ENCODE data around the gene DNAH8.

Gene DNAH8

GRCh38 chr6:38813041-38813823 is 98.1 kb downstream of the DNAH8 start:
- H3K27me3 ChIP-seq (ENCODE audit: control insufficient read depth, insufficient read depth, low read length), result no peaks in the 10 kb centered on the region
- H3K27ac ChIP-seq (ENCODE audit: low read depth, low read length), result no peak overlapping the region
- H3K36me3 ChIP-seq (ENCODE audit: control insufficient read depth, insufficient read depth, low read length), result no peaks in the 10 kb centered on the region
- H3K9me3 ChIP-seq (ENCODE audit: control insufficient read depth, insufficient read depth, low read length), result no peaks in the 10 kb centered on the region
- H3K9ac ChIP-seq (ENCODE audit: low read depth, low read length), result no peak overlapping the region
- H3K4me1 ChIP-seq (ENCODE audit: control insufficient read depth, insufficient read depth, low read length), result no peaks in the 10 kb centered on the region
- H3K4me3 ChIP-seq (ENCODE audit: low read depth, low read length), result no peak overlapping the region

GRCh38 chr6:38814761-38815160 is 99.7 kb downstream of the DNAH8 start:
- Histone ChIP-seq H3K9ac (ENCODE audit: low read depth, low read length) (no peak overlapping the region), H3K4me1 (ENCODE audit: control insufficient read depth, insufficient read depth, low read length) (no peaks in the 10 kb centered on the region), H3K27me3 (ENCODE audit: control insufficient read depth, insufficient read depth, low read length) (no peaks in the 10 kb centered on the region), H3K36me3 (ENCODE audit: control insufficient read depth, insufficient read depth, low read length) (no peaks in the 10 kb centered on the region), H3K27ac (ENCODE audit: low read depth, low read length) (no peak overlapping the region), H3K4me3 (ENCODE audit: low read depth, low read length) (no peak overlapping the region), H3K9me3 (ENCODE audit: control insufficient read depth, insufficient read depth, low read length) (no peaks in the 10 kb centered on the region)

GRCh38 chr6:38815250-38815649 is 100.1 kb downstream of the DNAH8 start:
- no peak overlapping the region for H3K4me3 ChIP-seq (ENCODE audit: low read depth, low read length)
- H3K9me3 ChIP-seq (ENCODE audit: control insufficient read depth, insufficient read depth, low read length), result no peaks in the 10 kb centered on the region
- no peaks in the 10 kb centered on the region for H3K4me1 ChIP-seq (ENCODE audit: control insufficient read depth, insufficient read depth, low read length)
- H3K27ac ChIP-seq (ENCODE audit: low read depth, low read length), result no peak overlapping the region
- H3K9ac ChIP-seq (ENCODE audit: low read depth, low read length), result no peak overlapping the region
- H3K27me3 ChIP-seq (ENCODE audit: control insufficient read depth, insufficient read depth, low read length), result no peaks in the 10 kb centered on the region
- no peaks in the 10 kb centered on the region for H3K36me3 ChIP-seq (ENCODE audit: control insufficient read depth, insufficient read depth, low read length)

- H3K9ac ChIP-seq (ENCODE audit: low read depth, low read length), result no peak overlapping the region
- H3K27ac ChIP-seq (ENCODE audit: low read depth, low read length), result no peak overlapping the region
- no peaks in the 10 kb centered on the region for H3K27me3 ChIP-seq (ENCODE audit: control insufficient read depth, insufficient read depth, low read length)
- H3K36me3 ChIP-seq (ENCODE audit: control insufficient read depth, insufficient read depth, low read length), result no peaks in the 10 kb centered on the region
- H3K4me3 ChIP-seq (ENCODE audit: low read depth, low read length), result no peak overlapping the region
- H3K4me1 ChIP-seq (ENCODE audit: control insufficient read depth, insufficient read depth, low read length), result no peaks in the 10 kb centered on the region
- no peaks in the 10 kb centered on the region for H3K9me3 ChIP-seq (ENCODE audit: control insufficient read depth, insufficient read depth, low read length)
Observed at GRCh38 chr6:38818691-38819090, 103.6 kb downstream of the DNAH8 start.

GRCh38 chr6:38822963-38823362 is 107.9 kb downstream of the DNAH8 start:
- Histone ChIP-seq H3K4me3 (ENCODE audit: low read depth, low read length) (no peak overlapping the region), H3K9ac (ENCODE audit: low read depth, low read length) (no peak overlapping the region), H3K9me3 (ENCODE audit: control insufficient read depth, insufficient read depth, low read length) (no peaks in the 10 kb centered on the region), H3K36me3 (ENCODE audit: control insufficient read depth, insufficient read depth, low read length) (no peaks in the 10 kb centered on the region), H3K4me1 (ENCODE audit: control insufficient read depth, insufficient read depth, low read length) (no peaks in the 10 kb centered on the region), H3K27me3 (ENCODE audit: control insufficient read depth, insufficient read depth, low read length) (no peaks in the 10 kb centered on the region), H3K27ac (ENCODE audit: low read depth, low read length) (no peak overlapping the region)

- no peak overlapping the region for H3K27ac ChIP-seq (ENCODE audit: low read depth, low read length)
- H3K4me3 ChIP-seq (ENCODE audit: low read depth, low read length), result no peak overlapping the region
- H3K36me3 ChIP-seq (ENCODE audit: control insufficient read depth, insufficient read depth, low read length), result no peaks in the 10 kb centered on the region
- no peaks in the 10 kb centered on the region for H3K4me1 ChIP-seq (ENCODE audit: control insufficient read depth, insufficient read depth, low read length)
- no peaks in the 10 kb centered on the region for H3K9me3 ChIP-seq (ENCODE audit: control insufficient read depth, insufficient read depth, low read length)
- no peaks in the 10 kb centered on the region for H3K27me3 ChIP-seq (ENCODE audit: control insufficient read depth, insufficient read depth, low read length)
- no peak overlapping the region for H3K9ac ChIP-seq (ENCODE audit: low read depth, low read length)
Observed at GRCh38 chr6:38824243-38824894, 109.3 kb downstream of the DNAH8 start.

- no peak overlapping the region for H3K4me3 ChIP-seq (ENCODE audit: low read depth, low read length)
- no peaks in the 10 kb centered on the region for H3K27me3 ChIP-seq (ENCODE audit: control insufficient read depth, insufficient read depth, low read length)
- no peak overlapping the region for H3K27ac ChIP-seq (ENCODE audit: low read depth, low read length)
- no peaks in the 10 kb centered on the region for H3K4me1 ChIP-seq (ENCODE audit: control insufficient read depth, insufficient read depth, low read length)
- H3K9me3 ChIP-seq (ENCODE audit: control insufficient read depth, insufficient read depth, low read length), result no peaks in the 10 kb centered on the region
- H3K9ac ChIP-seq (ENCODE audit: low read depth, low read length), result no peak overlapping the region
- no peaks in the 10 kb centered on the region for H3K36me3 ChIP-seq (ENCODE audit: control insufficient read depth, insufficient read depth, low read length)
Observed at GRCh38 chr6:38827024-38827423, 111.9 kb downstream of the DNAH8 start.

- Histone ChIP-seq H3K36me3 (ENCODE audit: control insufficient read depth, insufficient read depth, low read length) (no peaks in the 10 kb centered on the region), H3K27me3 (ENCODE audit: control insufficient read depth, insufficient read depth, low read length) (no peaks in the 10 kb centered on the region), H3K27ac (ENCODE audit: low read depth, low read length) (no peak overlapping the region), H3K9ac (ENCODE audit: low read depth, low read length) (no peak overlapping the region), H3K4me1 (ENCODE audit: control insufficient read depth, insufficient read depth, low read length) (peaks cover 16% of the 10 kb centered on the region), H3K4me3 (ENCODE audit: low read depth, low read length) (no peak overlapping the region), H3K9me3 (ENCODE audit: control insufficient read depth, insufficient read depth, low read length) (no peaks in the 10 kb centered on the region)
Observed at GRCh38 chr6:38831865-38832264, 116.8 kb downstream of the DNAH8 start.

- no peak overlapping the region for H3K27ac ChIP-seq (ENCODE audit: low read depth, low read length)
- no peaks in the 10 kb centered on the region for H3K27me3 ChIP-seq (ENCODE audit: control insufficient read depth, insufficient read depth, low read length)
- no peak overlapping the region for H3K9ac ChIP-seq (ENCODE audit: low read depth, low read length)
- H3K9me3 ChIP-seq (ENCODE audit: control insufficient read depth, insufficient read depth, low read length), result no peaks in the 10 kb centered on the region
- H3K4me1 ChIP-seq (ENCODE audit: control insufficient read depth, insufficient read depth, low read length), result peaks cover 22% of the 10 kb centered on the region
- H3K36me3 ChIP-seq (ENCODE audit: control insufficient read depth, insufficient read depth, low read length), result no peaks in the 10 kb centered on the region
- no peak overlapping the region for H3K4me3 ChIP-seq (ENCODE audit: low read depth, low read length)
Observed at GRCh38 chr6:38833320-38833719, 118.2 kb downstream of the DNAH8 start.

- Histone ChIP-seq H3K4me1 (ENCODE audit: control insufficient read depth, insufficient read depth, low read length) (peaks cover 22% of the 10 kb centered on the region), H3K36me3 (ENCODE audit: control insufficient read depth, insufficient read depth, low read length) (no peaks in the 10 kb centered on the region), H3K27ac (ENCODE audit: low read depth, low read length) (no peak overlapping the region), H3K27me3 (ENCODE audit: control insufficient read depth, insufficient read depth, low read length) (no peaks in the 10 kb centered on the region), H3K9me3 (ENCODE audit: control insufficient read depth, insufficient read depth, low read length) (no peaks in the 10 kb centered on the region), H3K4me3 (ENCODE audit: low read depth, low read length) (no peak overlapping the region), H3K9ac (ENCODE audit: low read depth, low read length) (no peak overlapping the region)
Observed at GRCh38 chr6:38836585-38836984, 121.5 kb downstream of the DNAH8 start.

- Histone ChIP-seq H3K9me3 (ENCODE audit: control insufficient read depth, insufficient read depth, low read length) (no peaks in the 10 kb centered on the region), H3K27me3 (ENCODE audit: control insufficient read depth, insufficient read depth, low read length) (no peaks in the 10 kb centered on the region), H3K27ac (ENCODE audit: low read depth, low read length) (no peak overlapping the region), H3K4me1 (ENCODE audit: control insufficient read depth, insufficient read depth, low read length) (peaks cover 22% of the 10 kb centered on the region), H3K36me3 (ENCODE audit: control insufficient read depth, insufficient read depth, low read length) (no peaks in the 10 kb centered on the region), H3K9ac (ENCODE audit: low read depth, low read length) (no peak overlapping the region), H3K4me3 (ENCODE audit: low read depth, low read length) (no peak overlapping the region)
Observed at GRCh38 chr6:38837101-38837500, 122.0 kb downstream of the DNAH8 start.
